Measurements from ENCODE around the gene TRAT1.

DNA sequence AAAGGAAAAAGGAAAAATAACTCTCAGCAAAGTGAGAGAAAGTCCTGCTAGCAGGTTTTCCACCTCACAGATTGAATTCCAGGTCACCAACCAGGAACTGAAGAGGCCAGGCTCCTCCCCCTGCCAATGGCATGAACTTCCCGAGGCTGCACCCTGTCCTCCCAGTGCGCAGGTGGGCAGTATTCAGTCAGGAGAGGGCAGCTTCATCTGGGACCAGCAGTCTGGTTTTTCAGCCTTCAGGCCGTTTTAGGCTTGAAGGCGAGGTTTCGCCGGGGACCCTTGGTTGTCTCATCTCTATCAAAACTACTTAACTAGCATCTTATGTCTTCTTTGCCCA, 41.2 kb downstream of the TRAT1 start:
- TF ChIP-seq POLR2A (IDR thresholded peaks at IDR 0.05; ENCODE audit: low read length) (no peak), GATA1 (IDR thresholded peaks at IDR 0.05; ENCODE audit: low read depth, low read length) (no peak)

All from erythroblast (primary cell).